Measurements from ENCODE around the gene TPRG1.
A peak's percentile ranks its signal among the peaks of the same experiment; 100 is the strongest.

- TF ChIP-seq CTCF (IDR thresholded peaks at IDR 0.05; ENCODE audit: insufficient read depth, low read length, poor library complexity, severe bottlenecking) (peak; percentile 29), EZH2phosphoT487 (conservative IDR thresholded peaks at IDR 0.05; ENCODE audit: low read length) (no peak)
These were observed 98.6 kb downstream of the TPRG1 start for GRCh38 chr3:189270248-189270832.

Data from SU-DHL-6 (cell line).